ENCODE measurements around the gene PHLDB3. TPM values are rescaled to one million over a fixed set of nuclear protein-coding genes. Genes with fewer than 3 reads are reported as not detected.
A peak's percentile ranks its signal among the peaks of the same experiment; 100 is the strongest.
"Not testable (repeated sequence)": the region's sequence is repeated elsewhere in the genome, so short reads cannot be mapped to it uniquely, and the experiment has no call there.

Gene PHLDB3
- total RNA-seq, 1 donor from 2014 or later = 15.8 TPM

GRCh38 chr19:43445426-43445825 lies 59.1 kb downstream of the PHLDB3 start:
- DNase-seq (ENCODE audit: low read depth) = no peak
- no peak for TF ChIP-seq CTCF (conservative IDR thresholded peaks at IDR 0.05; ENCODE audit: low read depth, low read length)

GRCh38 chr19:43444531-43445287 lies 59.8 kb downstream of the PHLDB3 start:
- no peak for TF ChIP-seq CTCF (conservative IDR thresholded peaks at IDR 0.05; ENCODE audit: low read depth, low read length)
- DNase-seq (ENCODE audit: low read depth) = peak; percentile 54
- H3K4me3 ChIP-seq (ENCODE audit: low read depth, low read length) = no peak overlapping the region

More at GRCh38 chr19:43445426-43445825, 59.1 kb downstream of the PHLDB3 start:
- no peak overlapping the region for H3K4me3 ChIP-seq (ENCODE audit: low read depth, low read length)

GRCh38 chr19:43444091-43444490 lies 60.5 kb downstream of the PHLDB3 start:
- DNase-seq (ENCODE audit: low read depth); H3K4me3 ChIP-seq (ENCODE audit: low read depth, low read length): not testable (repeated sequence)

- no peak overlapping the region for H3K4me3 ChIP-seq (ENCODE audit: low read depth, low read length)
- no peak for TF ChIP-seq CTCF (conservative IDR thresholded peaks at IDR 0.05; ENCODE audit: low read depth, low read length)
- DNase-seq (ENCODE audit: low read depth) = no peak
Measured at GRCh38 chr19:43441716-43442115, 62.8 kb downstream of the PHLDB3 start.

GRCh38 chr19:43439709-43440063 lies 64.9 kb downstream of the PHLDB3 start:
- DNase-seq (ENCODE audit: low read depth) = no peak
- TF ChIP-seq CTCF (conservative IDR thresholded peaks at IDR 0.05; ENCODE audit: low read depth, low read length) = no peak
- no peak overlapping the region for H3K4me3 ChIP-seq (ENCODE audit: low read depth, low read length)

GRCh38 chr19:43439032-43439708 lies 65.4 kb downstream of the PHLDB3 start:
- no peak for TF ChIP-seq CTCF (conservative IDR thresholded peaks at IDR 0.05; ENCODE audit: low read depth, low read length)
- DNase-seq (ENCODE audit: low read depth) = no peak
- no peak overlapping the region for H3K4me3 ChIP-seq (ENCODE audit: low read depth, low read length)

- no peak for DNase-seq (ENCODE audit: low read depth)
- H3K4me3 ChIP-seq (ENCODE audit: low read depth, low read length) = no peak overlapping the region
- no peak for TF ChIP-seq CTCF (conservative IDR thresholded peaks at IDR 0.05; ENCODE audit: low read depth, low read length)
Measured at GRCh38 chr19:43438291-43439031, 66.1 kb downstream of the PHLDB3 start.
